Measurements from ENCODE around the gene DDIAS. TPM values are rescaled to one million over a fixed set of nuclear protein-coding genes. Genes with fewer than 3 reads are reported as not detected.
"Not testable (repeated sequence)": the region's sequence is repeated elsewhere in the genome, so short reads cannot be mapped to it uniquely, and the experiment has no call there.

Gene DDIAS
- total and polyA plus RNA-seq, 4 donors = 0.71 to 2.8 (median 1.4) TPM

GRCh38 chr11:82920227-82920626 lies 18.7 kb downstream of the DDIAS start:
- not testable (repeated sequence) for H3K9ac ChIP-seq (ENCODE audit: insufficient read depth in 1 of 2, low read length in 2 of 2); H3K4me1 ChIP-seq (ENCODE audit: control insufficient read depth in 5 of 5, insufficient read depth in 5 of 5, low read length in 5 of 5); H3K4me3 ChIP-seq; DNase-seq; ATAC-seq (ENCODE audit: insufficient read depth, low FRiP score); H3K27me3 ChIP-seq (ENCODE audit: control insufficient read depth in 3 of 3, insufficient read depth in 3 of 3, low read length in 2 of 3); H3K27ac ChIP-seq (ENCODE audit: low read depth in 1 of 2, low read length in 1 of 2); H3K36me3 ChIP-seq (ENCODE audit: control insufficient read depth in 4 of 4, insufficient read depth in 4 of 4, low read length in 4 of 4); H3K9me3 ChIP-seq (ENCODE audit: control insufficient read depth in 4 of 4, insufficient read depth in 3 of 4, low read length in 3 of 4)
- WGBS, 2 donors = 48 to 60% methylated on average over 3 of the region's 3 CpGs

- ATAC-seq (ENCODE audit: insufficient read depth, low FRiP score) = not testable (repeated sequence)
Observed at GRCh38 chr11:82922396-82923173, 21.0 kb downstream of the DDIAS start.

GRCh38 chr11:82924522-82925224 lies 23.1 kb downstream of the DDIAS start:
- no peak for DNase-seq
- WGBS, 2 donors = 93 to 96% methylated on average over 5 of the region's 5 CpGs
- H3K9me3 ChIP-seq (ENCODE audit: control insufficient read depth in 4 of 4, insufficient read depth in 3 of 4, low read length in 3 of 4) = no peaks in the 10 kb centered on the region

More at GRCh38 chr11:82922396-82923173, 21.0 kb downstream of the DDIAS start:
- H3K4me3 ChIP-seq; H3K4me1 ChIP-seq (ENCODE audit: control insufficient read depth in 5 of 5, insufficient read depth in 5 of 5, low read length in 5 of 5); H3K36me3 ChIP-seq (ENCODE audit: control insufficient read depth in 4 of 4, insufficient read depth in 4 of 4, low read length in 4 of 4); H3K27ac ChIP-seq (ENCODE audit: low read depth in 1 of 2, low read length in 1 of 2); H3K9ac ChIP-seq (ENCODE audit: insufficient read depth in 1 of 2, low read length in 2 of 2); DNase-seq; H3K27me3 ChIP-seq (ENCODE audit: control insufficient read depth in 3 of 3, insufficient read depth in 3 of 3, low read length in 2 of 3); H3K9me3 ChIP-seq (ENCODE audit: control insufficient read depth in 4 of 4, insufficient read depth in 3 of 4, low read length in 3 of 4): not testable (repeated sequence)
- WGBS, 2 donors = 71 to 75% methylated on average over 8 of the region's 8 CpGs

GRCh38 chr11:82927264-82927880 lies 25.8 kb downstream of the DDIAS start:
- no peaks in the 10 kb centered on the region for H3K36me3 ChIP-seq (ENCODE audit: control insufficient read depth in 4 of 4, insufficient read depth in 4 of 4, low read length in 4 of 4)
- no peaks in the 10 kb centered on the region for H3K9me3 ChIP-seq (ENCODE audit: control insufficient read depth in 4 of 4, insufficient read depth in 3 of 4, low read length in 3 of 4)
- no peak overlapping the region for H3K4me3 ChIP-seq
- no peak overlapping the region for H3K9ac ChIP-seq (ENCODE audit: insufficient read depth in 1 of 2, low read length in 2 of 2)
- H3K27ac ChIP-seq (ENCODE audit: low read depth in 1 of 2, low read length in 1 of 2) = no peak overlapping the region
- ATAC-seq (ENCODE audit: insufficient read depth, low FRiP score) = no peak
- peak; percentile 62 for TF ChIP-seq CTCF (IDR thresholded peaks at IDR 0.05; ENCODE audit: control extremely low read depth, extremely low read depth)
- H3K4me1 ChIP-seq (ENCODE audit: control insufficient read depth in 5 of 5, insufficient read depth in 5 of 5, low read length in 5 of 5) = no peaks in the 10 kb centered on the region
- no peaks in the 10 kb centered on the region for H3K27me3 ChIP-seq (ENCODE audit: control insufficient read depth in 3 of 3, insufficient read depth in 3 of 3, low read length in 2 of 3)
- DNase-seq = peak in 2 of 3 donors; percentile 48 to 51

More at GRCh38 chr11:82924522-82925224, 23.1 kb downstream of the DDIAS start:
- Histone ChIP-seq H3K27me3 (ENCODE audit: control insufficient read depth in 3 of 3, insufficient read depth in 3 of 3, low read length in 2 of 3) (no peaks in the 10 kb centered on the region), H3K4me1 (ENCODE audit: control insufficient read depth in 5 of 5, insufficient read depth in 5 of 5, low read length in 5 of 5) (no peaks in the 10 kb centered on the region), H3K36me3 (ENCODE audit: control insufficient read depth in 4 of 4, insufficient read depth in 4 of 4, low read length in 4 of 4) (no peaks in the 10 kb centered on the region), H3K4me3 (no peak overlapping the region), H3K27ac (ENCODE audit: low read depth in 1 of 2, low read length in 1 of 2) (no peak overlapping the region), H3K9ac (ENCODE audit: insufficient read depth in 1 of 2, low read length in 2 of 2) (no peak overlapping the region)
- ATAC-seq (ENCODE audit: insufficient read depth, low FRiP score) = no peak
- TF ChIP-seq CTCF (IDR thresholded peaks at IDR 0.05; ENCODE audit: control extremely low read depth, extremely low read depth) = no peak

Data from lung (tissue), 12 donors.